GM12874 (cell line): Measurements from ENCODE around the gene CATSPER1.

Experiments used
- TF ChIP-seq, protein P1 (sequence below): IDR thresholded peaks from 2 replicates; pipeline ENCODE4 v1.5.1; 2011; ENCODE audit warnings: low read depth, mild to moderate bottlenecking, control low read depth, low read length, moderate library complexity; ENCODE audit not compliant: insufficient read depth

The CATSPER1 gene

DNA sequence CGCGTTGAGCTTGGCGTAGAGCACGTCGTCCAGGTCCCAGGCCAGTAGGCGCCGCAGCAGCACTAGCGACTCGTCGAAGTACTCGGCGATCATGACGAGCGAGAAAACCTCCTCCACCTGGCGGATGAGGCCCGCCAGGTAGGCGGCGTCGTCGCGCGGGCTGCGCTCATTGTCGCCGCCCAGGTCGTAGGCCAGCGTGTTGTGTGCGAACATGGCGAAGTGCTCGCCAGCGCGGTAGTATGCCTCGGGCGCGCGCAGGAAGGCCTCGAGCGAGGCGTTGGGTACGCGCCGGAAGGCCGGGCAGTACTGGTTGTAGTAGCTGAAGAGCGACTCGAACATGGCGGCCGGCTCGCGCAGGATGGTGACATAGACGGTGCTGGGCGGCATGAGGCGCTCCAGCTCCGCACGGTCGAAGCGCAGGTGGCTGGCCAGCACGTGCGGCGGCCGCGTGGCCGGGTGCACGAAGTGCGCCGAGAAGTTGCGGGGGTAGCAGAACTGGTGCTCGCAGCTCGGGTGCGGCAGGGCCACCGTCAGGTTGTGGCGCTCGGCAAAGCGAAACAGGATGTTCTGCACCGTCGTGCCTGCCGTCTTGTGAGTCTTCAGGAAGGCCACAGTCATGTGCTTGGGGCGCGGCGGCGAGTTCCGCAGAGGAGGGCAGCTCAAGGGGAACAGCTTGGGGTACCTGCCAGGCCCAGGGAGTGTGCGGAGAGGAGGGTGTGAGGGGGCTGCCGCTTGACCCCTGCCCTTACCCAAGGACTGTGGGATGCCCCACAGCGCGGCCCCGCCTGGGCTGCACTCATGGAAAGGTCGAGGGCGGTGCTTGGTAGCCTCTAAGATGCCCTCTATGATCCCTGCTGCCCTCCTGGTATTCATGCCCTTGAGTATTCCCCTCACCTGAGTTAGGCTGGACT is 17.0 kb upstream of the CATSPER1 start:
- TF ChIP-seq, protein P1, sequence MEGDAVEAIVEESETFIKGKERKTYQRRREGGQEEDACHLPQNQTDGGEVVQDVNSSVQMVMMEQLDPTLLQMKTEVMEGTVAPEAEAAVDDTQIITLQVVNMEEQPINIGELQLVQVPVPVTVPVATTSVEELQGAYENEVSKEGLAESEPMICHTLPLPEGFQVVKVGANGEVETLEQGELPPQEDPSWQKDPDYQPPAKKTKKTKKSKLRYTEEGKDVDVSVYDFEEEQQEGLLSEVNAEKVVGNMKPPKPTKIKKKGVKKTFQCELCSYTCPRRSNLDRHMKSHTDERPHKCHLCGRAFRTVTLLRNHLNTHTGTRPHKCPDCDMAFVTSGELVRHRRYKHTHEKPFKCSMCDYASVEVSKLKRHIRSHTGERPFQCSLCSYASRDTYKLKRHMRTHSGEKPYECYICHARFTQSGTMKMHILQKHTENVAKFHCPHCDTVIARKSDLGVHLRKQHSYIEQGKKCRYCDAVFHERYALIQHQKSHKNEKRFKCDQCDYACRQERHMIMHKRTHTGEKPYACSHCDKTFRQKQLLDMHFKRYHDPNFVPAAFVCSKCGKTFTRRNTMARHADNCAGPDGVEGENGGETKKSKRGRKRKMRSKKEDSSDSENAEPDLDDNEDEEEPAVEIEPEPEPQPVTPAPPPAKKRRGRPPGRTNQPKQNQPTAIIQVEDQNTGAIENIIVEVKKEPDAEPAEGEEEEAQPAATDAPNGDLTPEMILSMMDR = no peak

DNA sequence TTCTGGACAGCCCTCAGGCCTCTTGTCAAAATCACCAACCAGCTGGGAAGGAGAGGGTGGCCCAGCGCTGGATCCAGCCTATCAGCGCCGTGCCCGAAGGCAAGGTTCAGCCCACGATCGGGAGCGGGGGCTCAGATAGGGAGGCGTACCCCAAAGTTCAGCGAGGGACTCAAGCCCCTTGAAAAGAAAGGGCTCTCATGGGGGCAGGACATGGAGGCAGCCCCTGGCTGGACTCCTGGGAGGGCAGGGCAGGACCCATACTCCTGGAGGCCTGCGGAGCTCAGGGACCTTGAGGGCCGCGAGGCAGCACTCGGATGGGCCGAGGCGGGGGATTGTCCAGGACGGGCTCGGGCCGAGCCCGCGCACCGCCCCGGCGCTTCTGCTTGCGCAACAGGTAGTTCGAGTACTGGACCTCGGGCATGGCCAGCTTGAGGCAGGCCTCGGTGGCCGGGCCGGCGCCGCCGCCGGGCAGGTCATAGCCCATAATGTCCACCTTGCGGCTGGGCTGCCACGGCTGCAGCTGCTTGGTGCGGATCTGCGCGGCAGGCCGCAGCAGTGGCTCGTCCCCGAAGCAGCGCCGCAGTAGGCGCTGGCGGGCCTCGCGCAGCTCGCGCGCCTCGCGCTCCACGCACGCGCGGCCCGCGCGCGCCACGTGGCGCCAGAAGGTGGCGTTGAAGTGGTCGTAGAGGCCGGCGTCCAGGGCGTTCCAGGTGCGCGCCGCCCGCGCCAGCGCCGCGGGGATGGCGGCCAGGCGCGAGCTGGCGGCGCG is 16.1 kb upstream of the CATSPER1 start:
- TF ChIP-seq, protein P1 = no peak

DNA sequence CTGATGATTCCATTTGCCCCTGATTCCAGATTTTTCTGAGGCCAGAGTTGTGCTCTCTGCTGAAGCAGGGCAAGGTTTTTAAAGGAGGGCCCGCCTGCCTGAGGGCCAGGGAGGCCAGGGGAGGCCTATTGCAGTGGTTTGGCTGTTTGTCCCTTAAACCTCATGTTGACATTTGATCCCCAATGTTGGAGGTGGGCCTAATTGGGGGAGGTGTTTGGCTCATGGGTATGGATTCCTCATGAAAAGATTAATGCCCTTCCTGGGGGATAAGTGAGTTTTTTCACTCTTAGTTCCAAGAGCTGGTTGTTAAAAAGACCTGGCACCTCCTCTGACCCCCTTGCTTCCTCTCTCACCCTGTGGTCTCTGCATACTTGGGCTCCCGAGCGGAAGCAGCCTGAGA is 13.5 kb upstream of the CATSPER1 start:
- TF ChIP-seq, protein P1 = no peak

DNA sequence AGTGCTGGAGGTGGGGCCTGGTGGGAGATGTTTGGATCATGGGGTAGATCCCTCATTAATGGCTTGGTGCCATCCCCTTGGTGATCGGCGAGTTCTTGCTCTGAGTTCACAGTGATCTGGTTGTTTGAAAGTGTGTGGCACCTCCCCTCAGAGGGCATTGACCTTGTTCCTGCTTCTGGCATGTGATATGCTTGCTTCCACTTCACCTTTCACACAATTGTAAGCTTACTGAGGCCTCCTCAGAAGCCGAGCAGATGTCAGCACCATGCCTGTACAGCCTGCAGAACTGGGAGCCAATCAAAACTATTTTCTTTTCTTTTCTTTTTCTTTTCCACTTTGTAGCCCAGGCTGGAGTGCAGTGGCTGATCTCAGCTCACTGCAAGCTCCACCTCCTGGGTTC is 11.0 kb upstream of the CATSPER1 start:
- TF ChIP-seq, protein P1 = no peak

DNA sequence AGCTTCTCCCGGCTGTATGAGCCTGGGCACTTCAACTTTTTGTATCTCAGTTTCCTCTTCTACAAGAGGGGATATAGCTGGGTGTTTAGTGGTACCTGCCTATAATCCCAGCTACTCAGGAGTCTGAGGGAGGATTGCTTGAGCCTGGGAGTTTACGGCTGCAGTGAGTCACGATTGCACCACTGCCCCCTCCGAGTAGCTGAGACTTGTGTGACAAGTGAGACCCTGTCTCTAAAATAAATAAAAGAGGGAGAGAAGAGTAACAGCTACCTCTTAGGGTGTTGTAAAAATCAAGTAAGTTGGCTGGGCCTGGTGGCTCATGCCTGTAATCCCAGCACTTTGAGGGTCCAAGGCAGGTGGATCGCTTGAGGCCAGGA is 10.0 kb upstream of the CATSPER1 start:
- TF ChIP-seq, protein P1 = no peak

DNA sequence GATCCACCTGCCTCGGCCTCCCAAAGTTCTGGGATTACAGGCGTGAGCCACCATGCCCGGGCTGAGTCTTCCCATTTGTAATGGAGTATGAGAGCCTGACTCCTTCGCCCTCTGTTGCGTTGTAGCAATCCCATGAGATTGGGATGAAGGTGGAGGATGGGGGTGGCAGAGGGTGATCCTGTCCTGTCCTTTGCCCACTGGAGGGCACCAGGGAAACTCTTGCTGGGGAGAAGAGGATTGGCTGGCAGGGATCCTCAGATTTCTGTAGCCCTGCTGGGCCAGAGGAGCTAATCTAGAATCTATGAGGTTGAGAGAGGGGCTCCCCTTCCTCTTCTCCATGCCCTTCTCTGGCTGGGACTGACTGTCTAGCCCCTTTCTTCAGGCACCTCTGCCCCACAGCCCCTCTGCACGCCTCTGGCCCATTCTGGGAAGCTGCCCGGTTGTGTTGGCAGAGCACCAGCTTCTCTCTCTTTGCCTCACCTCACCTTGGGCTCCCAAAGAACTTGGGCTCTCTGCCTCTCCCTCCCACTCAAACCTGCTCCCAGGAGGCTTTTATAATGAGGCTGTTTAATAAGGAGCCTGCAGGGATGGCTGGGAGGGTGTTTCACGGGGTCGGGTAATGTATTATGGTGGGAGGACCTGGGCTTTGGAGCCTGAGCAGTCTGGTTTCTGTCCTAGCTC is 9.5 kb upstream of the CATSPER1 start:
- TF ChIP-seq, protein P1 = no peak
